GM21360 (cell line): Measurements from ENCODE around the gene NDUFAF2.
"Not testable (repeated sequence)": the region's sequence is repeated elsewhere in the genome, so short reads cannot be mapped to it uniquely, and the experiment has no call there.

Source experiments
- ATAC-seq: cut with Tn5 transposase; IDR thresholded peaks from one replicate; pipeline ENCODE4 v1.9.1; 2021; ENCODE audit warnings: mild to moderate bottlenecking, moderate library complexity; ENCODE audit not compliant: unreplicated experiment

Gene NDUFAF2

DNA sequence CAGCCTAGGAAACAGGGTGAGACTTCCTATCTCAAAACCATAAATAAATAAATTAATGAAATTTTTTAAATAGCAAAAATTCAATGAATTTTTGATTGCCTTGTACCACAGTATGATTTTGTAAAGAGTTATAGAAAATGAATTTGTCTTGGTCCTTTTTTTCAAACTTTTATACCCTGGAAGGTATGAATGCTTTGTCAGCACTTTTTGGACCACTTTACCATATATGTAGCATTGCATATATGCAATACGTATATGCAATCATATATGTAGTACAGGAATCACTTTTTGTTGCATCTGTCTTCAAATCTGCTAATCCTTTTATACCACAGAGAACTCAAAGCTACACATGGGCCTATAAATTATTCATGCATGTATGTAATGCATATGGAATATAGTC is 226.5 kb downstream of the NDUFAF2 start:
- no peak for ATAC-seq

DNA sequence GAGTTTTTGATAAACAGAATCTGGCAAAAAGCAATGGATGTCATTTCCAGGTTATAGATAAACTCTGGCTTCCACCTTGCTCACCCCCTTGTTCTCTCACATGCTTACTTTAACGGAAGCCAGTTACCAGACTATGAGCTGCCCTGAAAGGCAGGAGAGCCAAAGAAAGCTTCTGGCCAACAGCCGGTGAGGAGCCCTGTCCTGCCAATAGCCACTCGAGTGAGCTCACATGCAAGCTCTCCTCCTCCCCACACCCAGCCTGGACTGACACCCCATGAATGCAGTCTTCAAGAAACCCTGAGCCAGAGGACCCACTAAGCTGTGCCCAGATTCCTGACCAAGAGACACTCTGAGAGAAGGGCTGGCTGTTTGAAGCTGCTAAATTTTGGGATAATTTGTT is 231.6 kb downstream of the NDUFAF2 start:
- no peak for ATAC-seq

DNA sequence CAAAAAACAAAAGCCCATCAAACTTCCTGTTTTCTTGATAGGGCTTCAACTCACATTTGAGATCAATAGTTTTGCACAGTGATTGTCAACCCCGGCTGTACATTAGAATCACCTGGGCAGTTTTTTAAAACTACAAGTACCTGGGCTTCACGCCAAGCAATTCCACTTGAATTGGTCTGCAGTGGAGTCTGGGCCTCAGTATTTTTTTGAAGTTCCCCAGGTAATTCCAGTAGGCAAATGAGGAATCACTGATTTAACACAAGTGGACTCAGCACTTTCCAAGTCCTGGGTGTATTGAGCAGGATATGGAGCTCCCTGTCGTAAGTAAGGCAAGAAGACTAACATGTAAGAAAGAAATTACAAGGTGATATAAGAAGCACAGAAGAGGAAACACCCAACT is 232.1 kb downstream of the NDUFAF2 start:
- ATAC-seq, result no peak

DNA sequence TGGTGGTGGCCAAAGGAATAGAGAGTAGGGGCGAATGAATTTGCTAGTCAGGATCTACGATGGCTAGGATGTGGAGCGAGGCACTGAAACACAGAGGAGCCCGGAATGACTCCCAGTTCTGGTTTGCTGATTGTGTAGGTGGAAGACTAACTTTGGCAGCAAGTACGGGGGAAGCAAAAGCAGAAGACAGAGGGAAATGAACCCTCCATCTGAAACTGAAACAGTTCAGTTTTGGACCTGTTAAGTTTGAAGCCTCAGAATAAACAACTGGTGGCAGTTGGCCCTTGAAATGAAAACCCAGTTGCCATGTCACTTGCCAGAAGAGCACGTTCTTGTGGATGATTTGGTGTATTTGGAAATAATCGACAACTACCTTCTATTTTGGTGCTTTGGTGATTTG is 232.7 kb downstream of the NDUFAF2 start:
- peak; percentile 88 for ATAC-seq

DNA sequence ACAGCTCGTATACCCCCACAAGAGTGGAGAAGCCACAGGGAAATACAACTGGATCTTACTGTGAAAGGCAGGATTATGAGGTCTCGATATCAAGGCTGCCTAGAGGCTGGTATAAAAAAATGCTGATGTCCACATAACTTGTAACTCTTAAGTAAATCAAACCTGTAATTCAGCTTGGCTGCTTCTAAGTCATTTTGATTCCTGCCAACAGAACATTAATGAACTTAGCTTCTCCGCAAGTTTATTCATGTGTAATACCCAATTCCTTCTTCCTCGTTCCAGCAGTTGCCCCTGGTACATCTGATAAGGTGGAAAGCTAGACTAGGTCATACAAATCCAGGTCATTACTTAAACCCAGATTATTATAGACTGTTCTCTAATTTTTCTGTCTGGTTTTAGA is 233.7 kb downstream of the NDUFAF2 start:
- ATAC-seq, result no peak

DNA sequence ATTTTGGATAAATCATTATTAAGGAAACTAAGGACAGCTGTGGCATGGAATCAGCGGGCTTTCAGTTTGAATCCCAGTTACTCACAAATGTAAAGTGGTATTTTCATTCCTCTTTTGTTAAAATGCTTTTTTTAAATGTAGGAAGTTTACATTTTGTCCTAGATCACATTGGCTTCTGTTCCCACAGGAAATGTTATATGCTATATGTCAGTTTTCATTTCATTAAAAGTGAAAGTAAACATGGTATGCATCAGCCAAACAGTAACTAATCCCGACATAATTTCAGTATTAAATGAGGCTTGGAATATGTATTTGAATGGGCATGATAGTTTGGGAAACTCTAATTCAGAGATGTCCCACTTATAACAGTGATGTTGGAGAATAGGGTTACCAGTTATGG is 235.9 kb downstream of the NDUFAF2 start:
- ATAC-seq, result no peak

DNA sequence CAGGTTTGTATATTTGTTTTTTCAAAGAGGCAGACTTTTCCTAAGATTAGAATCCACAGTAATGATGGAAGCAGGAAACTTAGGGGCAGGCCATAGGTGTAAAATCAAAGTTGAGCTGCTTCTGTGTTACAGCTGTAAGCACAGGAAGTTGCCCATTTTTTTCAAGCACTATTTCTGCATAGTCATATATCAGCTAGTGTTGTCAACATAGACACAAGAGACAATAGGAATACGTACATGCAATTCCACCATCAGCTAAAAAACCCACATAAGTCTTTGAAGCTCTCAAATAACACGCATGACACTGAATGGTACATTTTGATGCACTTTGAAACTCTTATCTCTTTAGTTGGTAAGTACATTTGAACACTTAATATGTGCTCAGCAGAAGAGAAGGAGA is 237.4 kb downstream of the NDUFAF2 start:
- no peak for ATAC-seq

DNA sequence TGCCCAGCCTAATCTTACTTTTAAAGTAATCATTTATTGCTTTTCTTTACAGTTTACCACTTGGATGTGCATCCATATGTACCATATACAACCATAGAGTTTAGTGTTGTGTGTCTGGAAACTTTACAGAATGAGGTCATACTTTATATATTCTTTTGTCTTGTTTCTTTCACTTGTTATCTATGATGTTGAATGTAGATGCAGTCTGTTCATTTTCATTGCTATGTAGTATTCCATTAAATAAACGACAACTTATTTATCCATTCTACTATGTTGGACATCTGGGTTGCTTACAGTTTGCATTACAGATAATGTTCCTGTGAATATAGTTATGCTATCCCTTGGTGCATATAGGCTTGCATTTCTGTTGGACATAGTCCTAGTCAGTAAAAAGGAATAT is 238.5 kb downstream of the NDUFAF2 start:
- ATAC-seq, result no peak

DNA sequence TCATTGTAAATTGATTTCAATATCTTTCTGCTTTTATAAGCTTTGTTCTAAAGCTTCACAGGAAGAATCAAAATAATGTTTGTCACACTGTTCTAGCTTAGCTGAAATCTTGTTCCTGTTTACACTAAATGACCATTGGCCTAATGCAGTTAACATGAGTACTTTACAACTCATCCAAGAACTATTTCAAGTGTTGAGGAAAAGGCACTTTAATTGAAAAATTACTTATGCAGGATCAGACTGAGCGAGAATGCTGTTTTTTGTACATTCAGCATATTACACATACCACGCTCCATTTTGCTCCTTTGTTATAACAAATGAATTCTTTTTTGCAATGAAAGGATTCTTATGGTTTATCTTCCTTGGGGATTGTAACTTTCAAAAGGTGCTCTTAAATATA is 239.7 kb downstream of the NDUFAF2 start:
- ATAC-seq, result no peak

DNA sequence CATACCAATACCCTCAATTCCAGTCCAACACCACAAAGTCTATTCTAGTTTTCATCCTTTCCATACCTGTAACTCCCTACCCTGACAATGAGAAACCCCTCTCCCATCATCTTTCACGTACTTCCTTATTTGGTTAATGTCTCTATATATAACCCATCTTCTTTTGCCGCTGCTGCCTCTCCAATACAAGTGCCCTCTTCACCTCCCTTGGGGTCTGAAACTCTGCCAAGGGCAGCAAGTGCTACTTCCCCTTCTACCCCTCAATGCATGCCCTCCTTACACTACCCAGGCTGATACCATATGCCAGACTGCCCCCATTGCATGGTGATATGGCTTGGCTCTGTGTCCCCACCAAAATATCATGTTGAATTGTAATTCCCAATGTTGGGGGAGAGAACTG is 241.6 kb downstream of the NDUFAF2 start:
- ATAC-seq, result no peak

DNA sequence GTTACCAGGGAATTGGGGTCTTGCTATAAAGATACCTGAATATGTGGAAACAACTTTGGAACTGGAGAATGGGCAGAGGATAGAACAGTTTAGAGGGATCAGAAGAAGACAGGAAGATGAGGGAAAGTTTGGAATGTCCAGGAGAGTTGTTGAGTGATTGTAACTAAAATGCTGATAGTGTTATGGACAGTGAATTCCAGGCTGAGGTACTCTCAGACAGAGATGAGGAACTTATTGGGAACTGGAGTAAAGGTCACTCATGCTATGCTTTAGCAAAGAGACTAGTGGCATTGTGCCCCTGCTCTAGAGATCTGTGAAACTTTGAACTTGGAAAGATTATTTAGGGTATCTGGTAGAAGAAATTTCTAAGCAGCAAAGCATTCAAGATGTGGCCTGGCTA is 242.3 kb downstream of the NDUFAF2 start:
- ATAC-seq, result not testable (repeated sequence)

DNA sequence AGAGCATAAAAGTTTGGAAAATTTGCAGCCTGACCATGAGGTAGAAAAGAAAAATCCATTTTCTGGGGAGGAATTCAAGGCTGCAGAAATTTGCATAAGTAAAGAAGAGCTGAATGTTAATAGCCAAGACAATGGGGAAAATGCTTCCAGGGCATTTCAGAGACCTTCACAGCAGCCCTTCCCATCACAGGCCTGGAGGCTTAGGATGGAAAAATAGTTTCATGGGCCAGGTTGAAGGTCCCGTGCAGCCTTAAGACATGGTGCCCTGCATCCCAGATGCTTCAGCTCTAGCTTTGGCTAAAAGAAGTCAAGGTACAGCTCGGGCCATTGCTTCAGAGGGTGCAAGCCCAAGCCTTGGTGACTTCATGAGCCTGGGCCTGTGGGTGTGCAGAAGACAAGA is 242.8 kb downstream of the NDUFAF2 start:
- not testable (repeated sequence) for ATAC-seq

DNA sequence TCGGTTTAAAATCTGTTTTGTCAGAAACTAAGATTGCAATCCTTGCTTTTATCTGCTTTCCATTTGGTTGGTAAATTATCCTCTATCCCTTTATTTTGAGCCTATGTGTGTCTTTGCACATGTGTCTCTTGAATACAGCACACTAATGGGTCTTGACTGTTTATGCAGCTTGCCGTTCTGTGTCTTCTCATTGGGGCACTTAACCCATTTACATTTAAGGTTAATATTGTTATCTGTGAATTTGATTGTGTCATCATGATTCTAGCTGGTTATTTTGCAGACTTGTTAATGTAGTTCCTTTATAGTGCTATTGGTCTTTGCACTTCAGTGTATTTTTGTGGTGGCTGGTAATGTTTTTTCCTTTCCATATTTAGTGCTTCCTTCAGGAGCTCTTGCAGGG is 253.6 kb downstream of the NDUFAF2 start:
- ATAC-seq, result no peak

DNA sequence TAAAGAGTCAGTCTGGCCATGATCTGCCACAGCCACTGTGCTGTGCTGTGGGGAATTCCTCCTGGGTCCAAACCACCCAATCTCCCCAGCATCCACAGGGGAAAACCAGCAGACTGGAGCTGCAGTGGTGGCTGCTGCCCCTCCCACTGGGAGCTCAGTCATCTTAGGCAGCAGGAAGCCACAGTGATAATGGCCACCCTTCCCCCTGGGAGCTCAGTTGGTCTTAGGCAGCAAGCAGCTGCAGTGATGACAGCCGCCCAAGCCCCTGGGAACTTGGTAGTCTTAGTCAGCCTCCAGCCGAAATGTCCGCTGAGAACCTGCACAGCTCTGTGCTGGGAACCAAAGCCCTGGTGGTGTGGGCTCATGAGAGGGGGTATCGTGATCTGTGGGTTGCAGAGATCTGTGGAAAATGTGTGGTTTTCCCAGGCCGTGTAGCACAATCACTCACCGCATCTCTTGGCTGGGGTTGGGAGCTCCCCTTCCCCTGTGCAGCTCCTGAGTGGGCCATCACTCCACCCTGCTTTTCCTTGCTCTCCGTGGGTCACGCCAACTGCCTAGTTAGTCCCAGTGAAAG is 255.7 kb downstream of the NDUFAF2 start:
- no peak for ATAC-seq

DNA sequence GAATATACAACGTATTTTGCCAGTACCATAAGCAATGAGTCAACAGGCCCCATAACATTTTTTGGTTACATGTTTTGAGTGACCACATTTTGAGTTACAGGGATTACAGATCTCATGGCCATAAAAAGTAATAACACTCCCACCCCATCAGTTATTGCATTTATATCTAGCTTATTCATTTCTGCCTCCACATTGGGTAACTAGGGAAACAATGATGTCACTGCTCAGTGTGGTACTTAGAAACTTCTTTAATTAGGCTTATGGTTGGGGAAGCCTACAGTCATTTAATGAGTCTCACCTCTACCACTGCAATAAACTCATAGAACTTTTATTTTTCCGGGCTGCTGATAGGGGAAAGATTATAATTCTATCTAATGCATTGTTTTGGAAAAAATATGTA is 257.2 kb downstream of the NDUFAF2 start:
- no peak for ATAC-seq
